ENCODE measurements around the gene GATAD2A. TPM values are rescaled to one million over a fixed set of nuclear protein-coding genes. Genes with fewer than 3 reads are reported as not detected.

The GATAD2A gene
- total and polyA plus RNA-seq, 2 of the 13 experiments (the other 11 are each of a cell fraction or from before 2014, with no cell fraction given): 16.8 to 28.6 TPM

DNA sequence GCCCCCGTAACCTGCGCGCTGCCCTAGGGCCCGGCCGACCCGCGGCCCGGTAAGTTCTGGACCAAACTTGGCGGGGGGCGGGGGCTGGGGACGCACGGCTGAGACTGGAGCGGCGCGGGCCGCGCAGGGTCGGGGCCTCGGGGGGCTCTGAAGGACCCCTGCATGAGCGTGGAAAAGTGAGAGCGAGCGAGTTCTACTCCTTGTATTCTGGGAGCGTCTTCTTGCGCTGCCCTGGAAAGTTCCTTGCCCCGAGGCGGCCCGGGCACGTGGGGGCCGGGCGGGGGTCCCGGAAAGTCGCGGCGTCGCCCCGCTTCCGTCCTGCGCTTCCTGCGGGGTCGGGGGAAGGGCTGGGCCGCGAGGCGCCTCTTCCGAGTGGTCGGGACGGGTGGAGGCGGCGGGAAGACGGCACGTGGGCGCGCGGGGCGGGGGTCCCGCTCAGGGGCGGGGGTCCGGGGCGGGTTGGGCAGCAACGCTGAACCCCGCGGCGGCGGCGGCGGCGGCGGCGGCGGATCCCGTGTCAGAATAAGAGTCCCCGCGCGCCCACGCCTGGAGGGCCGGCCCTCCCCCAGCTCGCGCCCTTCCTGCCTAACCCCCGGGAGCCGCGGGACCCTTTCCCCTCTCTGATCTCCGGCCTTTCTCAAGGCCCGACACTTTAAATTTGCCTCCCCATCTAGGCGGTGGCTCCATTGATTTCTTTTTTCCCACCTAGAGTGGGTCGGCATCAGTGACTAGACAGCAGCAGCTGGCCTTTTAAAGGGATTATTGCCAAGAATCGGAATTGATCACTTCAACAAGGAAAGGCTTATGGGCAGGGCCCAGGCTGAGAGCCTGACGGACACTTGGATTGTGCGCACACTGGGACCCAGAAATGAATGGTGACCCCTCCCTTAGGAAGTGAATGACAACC lies 749 bp downstream of the GATAD2A start (continued):
- TF ChIP-seq MXI1 (IDR thresholded peaks at IDR 0.05; ENCODE audit: borderline replicate concordance, low read depth, low read length): peak; percentile 16; the same call in 1 of the 3 replicates
- no peak for TF ChIP-seq HCFC1 (IDR thresholded peaks at IDR 0.05; ENCODE audit: low read depth, low read length)
- no peak for TF ChIP-seq KLF11 (CRISPR knock-in tag; IDR thresholded peaks at IDR 0.05)
- no peak for TF ChIP-seq ZNF350 (CRISPR knock-in tag; IDR thresholded peaks at IDR 0.05; ENCODE audit: borderline replicate concordance, low read depth)
- TF ChIP-seq, protein P1, sequence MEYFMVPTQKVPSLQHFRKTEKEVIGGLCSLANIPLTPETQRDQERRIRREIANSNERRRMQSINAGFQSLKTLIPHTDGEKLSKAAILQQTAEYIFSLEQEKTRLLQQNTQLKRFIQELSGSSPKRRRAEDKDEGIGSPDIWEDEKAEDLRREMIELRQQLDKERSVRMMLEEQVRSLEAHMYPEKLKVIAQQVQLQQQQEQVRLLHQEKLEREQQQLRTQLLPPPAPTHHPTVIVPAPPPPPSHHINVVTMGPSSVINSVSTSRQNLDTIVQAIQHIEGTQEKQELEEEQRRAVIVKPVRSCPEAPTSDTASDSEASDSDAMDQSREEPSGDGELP (IDR thresholded peaks at IDR 0.05; ENCODE audit: borderline replicate concordance, low read depth): no peak
- TF ChIP-seq, protein P2, sequence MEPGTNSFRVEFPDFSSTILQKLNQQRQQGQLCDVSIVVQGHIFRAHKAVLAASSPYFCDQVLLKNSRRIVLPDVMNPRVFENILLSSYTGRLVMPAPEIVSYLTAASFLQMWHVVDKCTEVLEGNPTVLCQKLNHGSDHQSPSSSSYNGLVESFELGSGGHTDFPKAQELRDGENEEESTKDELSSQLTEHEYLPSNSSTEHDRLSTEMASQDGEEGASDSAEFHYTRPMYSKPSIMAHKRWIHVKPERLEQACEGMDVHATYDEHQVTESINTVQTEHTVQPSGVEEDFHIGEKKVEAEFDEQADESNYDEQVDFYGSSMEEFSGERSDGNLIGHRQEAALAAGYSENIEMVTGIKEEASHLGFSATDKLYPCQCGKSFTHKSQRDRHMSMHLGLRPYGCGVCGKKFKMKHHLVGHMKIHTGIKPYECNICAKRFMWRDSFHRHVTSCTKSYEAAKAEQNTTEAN (CRISPR knock-in tag; conservative IDR thresholded peaks at IDR 0.05): no peak
- no peak for TF ChIP-seq ZNF530 (CRISPR knock-in tag; IDR thresholded peaks at IDR 0.05; ENCODE audit: low read depth)
- TF ChIP-seq HIVEP1 (CRISPR knock-in tag; IDR thresholded peaks at IDR 0.05): no peak
- no peak for TF ChIP-seq HNRNPH1 (optimal IDR thresholded peaks at IDR 0.05; ENCODE audit: low read depth, low read length)
- no peak for TF ChIP-seq ZNF367 (CRISPR knock-in tag; IDR thresholded peaks at IDR 0.05; ENCODE audit: borderline replicate concordance)
- no peak for TF ChIP-seq ZNF788 (CRISPR knock-in tag; IDR thresholded peaks at IDR 0.05; ENCODE audit: borderline replicate concordance)
- TF ChIP-seq ARNT (IDR thresholded peaks at IDR 0.05): no peak
- TF ChIP-seq ZIK1 (CRISPR knock-in tag; IDR thresholded peaks at IDR 0.05; ENCODE audit: borderline replicate concordance, low read depth): no peak
- no peak for TF ChIP-seq TOE1 (CRISPR knock-in tag; IDR thresholded peaks at IDR 0.05)
- no peak for TF ChIP-seq ZNF256 (CRISPR knock-in tag; conservative IDR thresholded peaks at IDR 0.05)
- no peak for TF ChIP-seq ZNF30 (CRISPR knock-in tag; IDR thresholded peaks at IDR 0.05)
- no peak for TF ChIP-seq ZFP41 (CRISPR knock-in tag; IDR thresholded peaks at IDR 0.05; ENCODE audit: borderline replicate concordance)
- no peak for TF ChIP-seq ZNF816 (CRISPR knock-in tag; IDR thresholded peaks at IDR 0.05; ENCODE audit: borderline replicate concordance)
- TF ChIP-seq, protein P3, sequence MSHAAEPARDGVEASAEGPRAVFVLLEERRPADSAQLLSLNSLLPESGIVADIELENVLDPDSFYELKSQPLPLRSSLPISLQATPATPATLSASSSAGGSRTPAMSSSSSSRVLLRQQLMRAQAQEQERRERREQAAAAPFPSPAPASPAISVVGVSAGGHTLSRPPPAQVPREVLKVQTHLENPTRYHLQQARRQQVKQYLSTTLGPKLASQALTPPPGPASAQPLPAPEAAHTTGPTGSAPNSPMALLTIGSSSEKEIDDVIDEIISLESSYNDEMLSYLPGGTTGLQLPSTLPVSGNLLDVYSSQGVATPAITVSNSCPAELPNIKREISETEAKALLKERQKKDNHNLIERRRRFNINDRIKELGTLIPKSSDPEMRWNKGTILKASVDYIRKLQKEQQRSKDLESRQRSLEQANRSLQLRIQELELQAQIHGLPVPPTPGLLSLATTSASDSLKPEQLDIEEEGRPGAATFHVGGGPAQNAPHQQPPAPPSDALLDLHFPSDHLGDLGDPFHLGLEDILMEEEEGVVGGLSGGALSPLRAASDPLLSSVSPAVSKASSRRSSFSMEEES (CRISPR knock-in tag; IDR thresholded peaks at IDR 0.05): no peak
- no peak for TF ChIP-seq IRX3 (CRISPR knock-in tag; IDR thresholded peaks at IDR 0.05; ENCODE audit: borderline replicate concordance, low read depth)
- TF ChIP-seq, protein P4, sequence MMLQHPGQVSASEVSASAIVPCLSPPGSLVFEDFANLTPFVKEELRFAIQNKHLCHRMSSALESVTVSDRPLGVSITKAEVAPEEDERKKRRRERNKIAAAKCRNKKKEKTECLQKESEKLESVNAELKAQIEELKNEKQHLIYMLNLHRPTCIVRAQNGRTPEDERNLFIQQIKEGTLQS (CRISPR knock-in tag; IDR thresholded peaks at IDR 0.05): no peak
- TF ChIP-seq, protein P5, sequence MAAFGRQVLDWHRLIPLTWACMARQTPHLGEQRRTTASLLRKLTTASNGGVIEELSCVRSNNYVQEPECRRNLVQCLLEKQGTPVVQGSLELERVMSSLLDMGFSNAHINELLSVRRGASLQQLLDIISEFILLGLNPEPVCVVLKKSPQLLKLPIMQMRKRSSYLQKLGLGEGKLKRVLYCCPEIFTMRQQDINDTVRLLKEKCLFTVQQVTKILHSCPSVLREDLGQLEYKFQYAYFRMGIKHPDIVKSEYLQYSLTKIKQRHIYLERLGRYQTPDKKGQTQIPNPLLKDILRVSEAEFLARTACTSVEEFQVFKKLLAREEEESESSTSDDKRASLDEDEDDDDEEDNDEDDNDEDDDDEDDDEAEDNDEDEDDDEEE (CRISPR knock-in tag; IDR thresholded peaks at IDR 0.05): no peak
- no peak for TF ChIP-seq ARNT2 (CRISPR knock-in tag; IDR thresholded peaks at IDR 0.05; ENCODE audit: low read depth)
- no peak for TF ChIP-seq PRMT3 (CRISPR knock-in tag; IDR thresholded peaks at IDR 0.05; ENCODE audit: borderline replicate concordance, low read depth)
- TF ChIP-seq RBAK (CRISPR knock-in tag; IDR thresholded peaks at IDR 0.05): no peak
- no peak for TF ChIP-seq MAFG (CRISPR knock-in tag; IDR thresholded peaks at IDR 0.05)
